T-cell (primary cell): ENCODE data around the gene PBX1. TPM values are rescaled to one million over a fixed set of nuclear protein-coding genes. Genes with fewer than 3 reads are reported as not detected.

ENCODE experiments used
- ATAC-seq, 4 experiments: fragments of 200-7000 bp in 3 of 4; fragments of 150-1000 bp in 1 of 4; cut with Tn5 transposase; replicated peaks in 1 of 4; 1 replicate in 3 of 4; 2 replicates in 1 of 4; pipeline ENCODE4 v1.10.0; 2021; ENCODE audit warnings: moderate library complexity in 3 of 4, mild to moderate bottlenecking in 2 of 4, moderate number of reproducible peaks in 1 of 4
- CTCF ChIA-PET, 2 donors: fragments of 300-600 bp; sonication (Branson Sonifier 250); formaldehyde crosslinking; loops; one replicate each; lab custom pipeline; 2022; ENCODE audit warnings: antibody characterized with exemption in 2 of 2; lab: Charles Lee
- POLR2A ChIA-PET, 2 donors: fragments of 300-600 bp; sonication (Branson Sonifier 250); formaldehyde crosslinking; loops; one replicate each; lab custom pipeline; 2022; ENCODE audit warnings: antibody characterized with exemption in 2 of 2; lab: Charles Lee
- DNase-seq, 35 experiments: peaks; one replicate each; pipeline versions ENCODE4 v3.0.0 to v3.0.0-alpha.2; 2013 to 2023
- H3K27ac ChIP-seq: one replicate; pipeline ENCODE4 v1.5.1; 2013; ENCODE audit warnings: low read length
- H3K27me3 ChIP-seq, 2 experiments: replicated peaks in 1 of 2; 1 replicate in 1 of 2; 2 replicates in 1 of 2; pipeline versions ENCODE4 v1.6.1 to v1.7.0; 2013; ENCODE audit warnings: low read length in 1 of 2, mixed read lengths in 1 of 2; ENCODE audit not compliant: control insufficient read depth in 2 of 2, insufficient read depth in 2 of 2; ENCODE audit errors: extremely low read depth in 1 of 2
- H3K36me3 ChIP-seq, 2 donors: 1 replicate in 1 of 2; 2 replicates in 1 of 2; pipeline versions ENCODE4 v1.6.1 to v1.7.0; 2013; ENCODE audit warnings: low read length in 1 of 2; ENCODE audit not compliant: control insufficient read depth in 2 of 2, insufficient read depth in 1 of 2; ENCODE audit errors: extremely low read depth in 1 of 2
- H3K4me1 ChIP-seq, 2 experiments: 1 replicate in 1 of 2; 2 replicates in 1 of 2; pipeline versions ENCODE4 v1.6.1 to v1.7.0; 2013; ENCODE audit warnings: low read length in 2 of 2, mixed read lengths in 1 of 2; ENCODE audit not compliant: insufficient read depth in 2 of 2, control insufficient read depth in 1 of 2; ENCODE audit errors: extremely low read depth in 1 of 2
- H3K4me3 ChIP-seq, 2 donors: 1 replicate in 1 of 2; 2 replicates in 1 of 2; pipeline versions ENCODE4 v1.5.1 to v1.7.0; 2013; ENCODE audit warnings: mild to moderate bottlenecking in 2 of 2, low read length in 1 of 2, moderate library complexity in 1 of 2; ENCODE audit not compliant: control insufficient read depth in 1 of 2; ENCODE audit errors: extremely low read depth in 1 of 2
- H3K9me3 ChIP-seq: 2 replicates; pipeline ENCODE4 v1.7.0; 2013
- H3K27ac Mint-ChIP-seq, 2 donors: one replicate each; pipeline ENCODE4 v1.8.0; 2020 to 2021; ENCODE audit warnings: mild to moderate bottlenecking in 2 of 2, mixed read lengths in 2 of 2
- H3K27me3 Mint-ChIP-seq, 2 donors: one replicate each; pipeline ENCODE4 v1.8.0; 2021 to 2022; ENCODE audit warnings: mixed read lengths in 2 of 2
- H3K36me3 Mint-ChIP-seq: one replicate; pipeline ENCODE4 v1.8.0; 2021; ENCODE audit warnings: mixed read lengths
- H3K4me1 Mint-ChIP-seq, 3 donors: one replicate each; pipeline ENCODE4 v1.8.0; 2020 to 2022; ENCODE audit warnings: mixed read lengths in 3 of 3, mild to moderate bottlenecking in 1 of 3
- H3K4me3 Mint-ChIP-seq, 3 donors: one replicate each; pipeline ENCODE4 v1.8.0; 2020 to 2022; ENCODE audit warnings: mild to moderate bottlenecking in 3 of 3, mixed read lengths in 3 of 3, moderate library complexity in 3 of 3
- H3K9me3 Mint-ChIP-seq, 3 donors: one replicate each; pipeline ENCODE4 v1.8.0; 2020 to 2022; ENCODE audit warnings: mixed read lengths in 3 of 3
- WGBS: methylation state at CpG from one replicate; pipeline ENCODE4 v1.1.5; 2013; ENCODE audit warnings: missing lambda C conversion rate; ENCODE audit not compliant: insufficient coverage; 5-methylcytosine and 5-hydroxymethylcytosine counted together
- total RNA-seq, 35 experiments: library from RNA in 6 of 35; stranded (reverse) in 6 of 35; fragments of 120-200 nt in 1 of 35; gene quantifications; one replicate each; pipeline versions ENCODE4 v1.2.1 to v1.2.4 and lab custom pipeline; 2013 to 2026

The PBX1 gene
- total RNA-seq, 5 donors from 2014 or later (not counting 1 experiment from before 2014, with no cell fraction given) = 0.92 to 2.9 (median 1.8) TPM

DNA sequence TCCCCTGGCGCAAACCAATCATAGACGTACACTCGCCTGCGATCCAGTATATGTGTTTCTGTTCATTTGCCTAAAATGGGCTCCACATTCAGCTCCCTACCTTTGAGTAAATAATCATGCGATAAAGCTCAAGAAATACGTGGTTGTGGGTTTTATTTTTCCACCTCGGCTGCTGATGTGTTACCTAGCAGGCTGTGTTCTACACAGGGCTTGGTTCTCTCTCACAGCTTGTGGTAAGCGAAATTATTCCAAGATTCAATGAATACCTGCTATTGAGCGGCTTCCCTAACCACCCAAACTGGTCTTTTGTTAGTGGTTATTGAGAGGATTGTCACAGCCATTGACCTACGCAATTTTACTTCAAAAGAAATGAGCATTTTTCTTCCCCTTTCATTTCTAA is 180.2 kb downstream of the PBX1 start:
- 100% methylated on average over 2 of the region's 10 CpGs for WGBS
- Mint-ChIP-seq H3K9me3 (peaks cover 0 to 10% (median 0%) of the 10 kb centered on the region in 3 donors), H3K4me3 (no peak overlapping the region), H3K36me3 (no peaks in the 10 kb centered on the region), H3K27me3 (no peaks in the 10 kb centered on the region), H3K4me1 (no peaks in the 10 kb centered on the region), H3K27ac (no peak overlapping the region)
- no peaks in the 10 kb centered on the region for H3K9me3 ChIP-seq
- no peak for ATAC-seq
- DNase-seq = no peak
- POLR2A ChIA-PET = no interaction called here
- H3K36me3 ChIP-seq = no peaks in the 10 kb centered on the region
- H3K27me3 ChIP-seq = no peaks in the 10 kb centered on the region
- H3K4me1 ChIP-seq = no peaks in the 10 kb centered on the region
- H3K27ac ChIP-seq = no peak overlapping the region
- no peak overlapping the region for H3K4me3 ChIP-seq
- CTCF ChIA-PET = no interaction called here

DNA sequence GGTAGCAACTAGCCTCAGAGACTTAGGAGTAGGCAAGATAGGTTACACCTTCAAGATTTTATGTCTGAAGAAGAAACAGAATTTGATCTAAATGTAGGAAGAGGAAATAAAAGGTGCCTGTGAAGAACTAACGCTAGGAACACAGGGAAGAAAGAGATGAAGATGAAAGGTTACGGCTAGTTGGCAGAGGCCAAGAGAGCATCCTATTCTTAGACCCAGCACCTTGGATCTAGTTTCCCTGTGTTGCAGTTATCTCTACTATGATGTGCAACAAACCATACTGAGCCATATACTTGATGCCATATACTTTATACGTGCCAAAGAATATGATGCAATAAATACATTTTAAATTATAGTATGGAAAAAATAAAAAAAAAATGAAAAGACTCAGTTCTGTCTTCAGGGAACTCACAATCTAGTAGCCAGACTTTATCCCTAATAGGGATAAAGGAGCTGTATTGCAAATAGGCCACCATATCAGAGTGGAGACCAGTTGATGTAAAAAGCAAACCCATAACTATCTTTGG is 181.1 kb downstream of the PBX1 start:
- CTCF ChIA-PET = no interaction called here
- H3K27ac ChIP-seq = no peak overlapping the region
- Mint-ChIP-seq H3K36me3 (no peaks in the 10 kb centered on the region), H3K27ac (no peak overlapping the region), H3K4me3 (no peak overlapping the region), H3K9me3 (peaks cover 0 to 9% (median 0%) of the 10 kb centered on the region in 3 donors), H3K4me1 (no peaks in the 10 kb centered on the region), H3K27me3 (no peaks in the 10 kb centered on the region)
- no peaks in the 10 kb centered on the region for H3K36me3 ChIP-seq
- WGBS = 100% methylated on average over 1 of the region's 3 CpGs
- ATAC-seq = no peak
- no peak for DNase-seq
- POLR2A ChIA-PET = no interaction called here
- no peak overlapping the region for H3K4me3 ChIP-seq
- no peaks in the 10 kb centered on the region for H3K27me3 ChIP-seq
- H3K4me1 ChIP-seq = no peaks in the 10 kb centered on the region
- no peaks in the 10 kb centered on the region for H3K9me3 ChIP-seq

DNA sequence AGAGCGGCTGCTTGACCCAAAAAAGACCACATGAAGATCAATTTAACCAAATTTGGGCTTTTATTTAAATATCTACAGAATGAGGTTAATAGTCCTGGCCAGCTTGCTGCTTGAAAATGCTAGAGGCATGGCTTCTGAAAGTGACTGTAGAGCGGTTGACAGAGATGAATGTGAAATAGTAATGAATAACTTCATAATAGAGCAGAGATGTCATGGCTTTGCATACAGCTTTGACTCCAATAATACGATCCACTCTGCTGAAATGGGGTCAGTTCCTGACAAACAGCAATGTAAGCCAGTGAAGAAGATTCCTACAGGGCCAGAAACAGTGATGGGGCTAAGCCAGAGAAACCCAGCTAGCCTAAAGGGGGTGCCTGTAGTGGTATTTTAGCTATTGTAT is 183.8 kb downstream of the PBX1 start:
- Histone ChIP-seq H3K9me3 (no peaks in the 10 kb centered on the region), H3K36me3 (no peaks in the 10 kb centered on the region), H3K4me3 (no peak overlapping the region), H3K27me3 (no peaks in the 10 kb centered on the region), H3K4me1 (no peaks in the 10 kb centered on the region), H3K27ac (no peak overlapping the region)
- no peak for ATAC-seq
- H3K9me3 Mint-ChIP-seq = no peaks in the 10 kb centered on the region
- H3K4me1 Mint-ChIP-seq = no peaks in the 10 kb centered on the region
- no peaks in the 10 kb centered on the region for H3K27me3 Mint-ChIP-seq
- no peak overlapping the region for H3K4me3 Mint-ChIP-seq
- no peaks in the 10 kb centered on the region for H3K36me3 Mint-ChIP-seq
- CTCF ChIA-PET = no interaction called here
- DNase-seq = no peak
- no CpG with 5 or more reads among the region's 3 CpGs for WGBS
- no peak overlapping the region for H3K27ac Mint-ChIP-seq
- POLR2A ChIA-PET = no interaction called here

DNA sequence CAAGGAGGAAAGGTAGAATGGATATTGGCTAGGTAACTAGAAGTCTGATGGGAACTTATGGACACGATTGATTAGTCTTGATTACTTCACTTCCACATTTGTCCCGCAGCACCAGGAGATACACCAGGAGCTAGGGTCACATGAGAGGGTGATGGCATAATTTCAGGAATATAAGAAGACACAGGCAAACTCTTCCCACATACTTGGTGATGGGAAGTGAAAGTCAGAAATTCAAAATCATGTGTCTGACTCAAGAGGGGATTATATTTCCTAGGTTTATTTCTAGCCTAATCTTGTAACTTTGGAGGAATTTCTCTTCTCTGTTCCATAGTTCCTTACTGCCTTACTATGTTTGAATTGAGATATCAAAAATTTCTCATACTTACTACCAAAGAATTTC is 185.0 kb downstream of the PBX1 start:
- Histone ChIP-seq H3K4me1 (no peaks in the 10 kb centered on the region), H3K27me3 (no peaks in the 10 kb centered on the region), H3K9me3 (no peaks in the 10 kb centered on the region), H3K27ac (no peak overlapping the region), H3K36me3 (no peaks in the 10 kb centered on the region), H3K4me3 (no peak overlapping the region)
- H3K27ac Mint-ChIP-seq = no peak overlapping the region
- H3K27me3 Mint-ChIP-seq = peaks cover 0 to 4% of the 10 kb centered on the region in 2 donors
- DNase-seq (no peak), ATAC-seq (no peak)
- no peaks in the 10 kb centered on the region for H3K4me1 Mint-ChIP-seq
- no CpG with 5 or more reads among the region's 2 CpGs for WGBS
- no peak overlapping the region for H3K4me3 Mint-ChIP-seq
- ChIA-PET CTCF (no interaction called here), POLR2A (interaction anchor here in 1 of 2 donors (0.6 kb wide), 1 partner anchor 183 kb away, joined by 4 read pairs; no protein-coding TSS in a partner anchor)
- no peaks in the 10 kb centered on the region for H3K36me3 Mint-ChIP-seq
- no peaks in the 10 kb centered on the region for H3K9me3 Mint-ChIP-seq

DNA sequence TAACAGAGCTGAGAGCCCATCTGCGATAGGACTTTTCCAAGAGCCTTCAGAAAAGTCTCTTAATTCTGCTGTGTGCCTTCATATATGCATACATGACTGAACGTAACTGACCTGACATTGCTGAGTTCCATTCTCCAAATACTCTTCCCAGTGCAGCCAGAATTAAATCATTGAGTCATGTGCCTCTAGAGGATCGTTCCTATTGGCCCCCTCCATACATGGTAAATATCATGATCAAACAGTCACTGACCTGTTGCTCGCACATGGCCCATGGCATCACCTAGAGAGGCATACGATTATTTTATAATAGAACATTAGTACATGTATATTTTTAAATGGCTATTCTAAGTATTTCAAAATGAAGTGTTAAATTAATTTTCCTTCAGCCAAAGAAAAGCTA is 186.8 kb downstream of the PBX1 start:
- Mint-ChIP-seq H3K27me3 (peaks cover 0 to 4% of the 10 kb centered on the region in 2 donors), H3K9me3 (no peaks in the 10 kb centered on the region), H3K4me1 (no peaks in the 10 kb centered on the region), H3K36me3 (no peaks in the 10 kb centered on the region), H3K27ac (no peak overlapping the region), H3K4me3 (no peak overlapping the region)
- Histone ChIP-seq H3K4me3 (no peak overlapping the region), H3K36me3 (no peaks in the 10 kb centered on the region), H3K27ac (no peak overlapping the region), H3K27me3 (no peaks in the 10 kb centered on the region), H3K9me3 (no peaks in the 10 kb centered on the region), H3K4me1 (no peaks in the 10 kb centered on the region)
- ATAC-seq = no peak
- POLR2A ChIA-PET = no interaction called here
- CTCF ChIA-PET = no interaction called here
- 86% methylated on average over 2 of the region's 5 CpGs for WGBS
- DNase-seq = no peak

DNA sequence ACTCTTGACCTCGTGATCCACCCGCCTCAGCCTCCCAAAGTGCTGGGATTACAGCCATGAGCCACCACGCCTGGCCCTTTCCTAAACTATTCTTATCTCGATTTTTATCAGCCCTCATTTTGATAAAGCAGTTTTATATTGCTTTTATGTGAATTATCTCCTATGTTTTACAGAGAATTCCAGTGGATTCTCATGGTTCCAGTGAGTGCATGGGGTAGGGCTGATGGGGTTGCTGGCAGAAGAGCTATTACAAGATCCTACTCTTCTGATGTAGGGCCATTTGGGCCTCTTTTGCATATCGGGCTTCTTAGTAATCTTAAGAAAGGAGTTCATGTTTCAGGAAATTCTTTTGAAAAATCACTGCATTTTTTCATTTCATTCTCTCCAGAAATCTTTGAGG is 187.6 kb downstream of the PBX1 start:
- Histone ChIP-seq H3K9me3 (no peaks in the 10 kb centered on the region), H3K36me3 (no peaks in the 10 kb centered on the region), H3K4me3 (no peak overlapping the region), H3K27me3 (no peaks in the 10 kb centered on the region), H3K27ac (no peak overlapping the region), H3K4me1 (no peaks in the 10 kb centered on the region)
- Mint-ChIP-seq H3K27ac (no peak overlapping the region), H3K27me3 (peaks cover 0 to 4% of the 10 kb centered on the region in 2 donors), H3K9me3 (no peaks in the 10 kb centered on the region), H3K4me3 (no peak overlapping the region), H3K4me1 (no peaks in the 10 kb centered on the region), H3K36me3 (no peaks in the 10 kb centered on the region)
- CTCF ChIA-PET = no interaction called here
- DNase-seq = no peak
- POLR2A ChIA-PET = no interaction called here
- no peak for ATAC-seq
- WGBS = 50% methylated on average over 2 of the region's 5 CpGs
